ENCODE data around the gene ZNF276.

- TF ChIP-seq EZH2 (IDR thresholded peaks at IDR 0.05; ENCODE audit: insufficient read depth, poor library complexity, severe bottlenecking) (no peak), EZH2phosphoT487 (IDR thresholded peaks at IDR 0.05; ENCODE audit: insufficient read depth, low read depth) (no peak)
Observed at GRCh38 chr16:89695086-89695874, 26.1 kb upstream of the ZNF276 start.

Measured in GM23248 (cell line).